Pancreas (tissue), 10 donors: ENCODE measurements around the gene COL5A1. TPM values are rescaled to one million over a fixed set of nuclear protein-coding genes. Genes with fewer than 3 reads are reported as not detected.
A peak's percentile ranks its signal among the peaks of the same experiment; 100 is the strongest.

Experiments
- ATAC-seq, 4 donors: fragments of 200-7000 bp; cut with Tn5 transposase; one replicate each; pipeline versions ENCODE4 v1.8.0 to v1.9.1; 2020; ENCODE audit warnings: mild to moderate bottlenecking in 4 of 4, moderate library complexity in 4 of 4
- DNase-seq, 6 donors: peaks; one replicate each; pipeline ENCODE4 v3.0.0-alpha.2; 2020
- FAIRE-seq: peaks from 2 replicates; lab custom pipeline; 2012; peaks lifted over from hg19 to GRCh38; lab: Jason Lieb, UNC
- H3K27ac ChIP-seq, 4 donors: fragments of 200-600 bp; sonication (generic); 1 replicate in 3 of 4; 2 replicates in 1 of 4; pipeline versions ENCODE4 v1.5.0 to v1.8.0; 2020
- H3K27me3 ChIP-seq, 4 donors: fragments of 200-600 bp; one replicate each; pipeline ENCODE4 v1.8.0; 2021
- H3K36me3 ChIP-seq, 3 donors: fragments of 200-600 bp; sonication (generic) in 1 of 3; one replicate each; pipeline versions ENCODE4 v1.5.0 to v1.8.0; 2020 to 2021
- H3K4me1 ChIP-seq, 3 donors: fragments of 200-600 bp; one replicate each; pipeline ENCODE4 v1.8.0; 2021
- H3K4me3 ChIP-seq, 4 donors: fragments of 200-600 bp; sonication (generic) in 2 of 4; one replicate each; pipeline versions ENCODE4 v1.5.0 to v1.8.0; 2020 to 2021
- H3K9me3 ChIP-seq, 4 donors: fragments of 200-600 bp; one replicate each; pipeline ENCODE4 v1.8.0; 2021
- WGBS, 2 donors: extraction: QIAGEN DNeasy Blood & Tissue Kit; methylation state at CpG; one replicate each; pipeline ENCODE4 v1.1.7; 2013; 5-methylcytosine and 5-hydroxymethylcytosine counted together
- intact Hi-C, 3 donors: fragments of 100-400 bp; cut with DNase I; formaldehyde crosslinking; loops; one replicate each; pipeline versions ENCODE4 v1.11.1 to v1.14.2; 2022
- polyA plus RNA-seq, 2 donors: library from polyadenylated mRNA; stranded (reverse); fragments of 200-250 nt; gene quantifications; one replicate each; pipeline ENCODE4 v1.2.3, GENCODE V29; 2013
- total RNA-seq, 6 donors: library from RNA; stranded (reverse); fragmentation: NEBNext Ultra II Directional in 4 of 6; extraction: Animal tissue kit (Norgen Biotek cat#: 25700) in 4 of 6; gene quantifications; one replicate each; pipeline versions ENCODE4 v1.2.1 to v1.2.4, GENCODE V29; 2021 to 2023
- TF ChIP-seq, protein P1 (sequence below), 4 donors: fragments of 200-600 bp; sonication (generic) in 3 of 4; IDR thresholded peaks; one replicate each; pipeline versions ENCODE4 v1.5.0 to v1.8.0; 2021; ENCODE audit warnings: antibody characterized with exemption in 4 of 4
- donor health status: healthy with polysubstance abuse.
- donor health status: DM: no; HTN: no; CAD: no; lungs with moderate emphysema.
- donor health status: DM: no; HTN: no; CAD: no.
- donor health status: control.
- donor health status: control.
- donor health status: Bipolar disorder and iron deficiency.
- donor health status: DM: yes; HTN: yes; CAD: no.
- donor health status: DM: no; HTN: no; CAD: no.
- donor health status: DM: no; HTN: no; CAD: no.
- donor health status: DM: yes; HTN: yes; CAD: no.

The COL5A1 gene
- total and polyA plus RNA-seq, 8 donors, result 1.2 to 62.8 (median 3.5) TPM

DNA sequence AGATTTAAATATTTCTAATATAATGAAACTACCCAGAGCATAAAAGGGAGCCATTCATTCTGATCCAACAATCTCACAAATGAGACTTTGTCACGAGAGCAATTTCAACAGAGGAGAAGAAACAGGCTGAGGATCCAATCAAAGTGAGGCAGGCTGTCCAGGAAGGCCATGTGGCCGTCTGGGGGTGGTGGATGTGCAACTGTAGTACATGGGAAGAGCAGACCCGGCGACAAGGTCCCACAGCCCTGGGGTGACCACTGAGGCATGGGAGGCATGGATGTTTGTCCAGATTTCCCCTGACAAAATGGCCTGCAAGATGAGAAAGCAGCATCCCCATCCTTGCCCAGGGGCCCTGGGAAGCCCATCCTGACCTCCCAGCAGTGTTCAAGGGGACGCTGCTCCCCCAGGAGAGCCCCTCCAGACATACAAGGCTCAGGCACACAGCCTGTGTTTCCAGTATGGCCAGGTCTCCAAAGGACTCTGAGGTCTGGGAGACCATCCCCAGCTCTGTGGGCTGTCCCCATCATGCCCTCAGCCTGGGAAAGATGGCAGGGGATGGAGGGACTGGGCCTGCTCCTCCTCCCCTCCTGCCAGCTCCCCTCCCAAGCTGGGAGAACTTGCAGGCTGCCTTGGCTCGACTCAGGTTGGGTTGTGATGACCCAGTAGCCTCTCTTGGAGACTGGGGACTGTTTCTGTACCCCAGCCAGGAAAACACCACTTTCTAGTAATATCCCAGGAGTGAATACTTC lies 211.5 kb downstream of the COL5A1 start:
- intact Hi-C loops, result no loop called here
- 34 to 61% methylated on average over 6 of the region's 6 CpGs for whole genome bisulfite sequencing, 2 donors
- TF ChIP-seq, protein P1, sequence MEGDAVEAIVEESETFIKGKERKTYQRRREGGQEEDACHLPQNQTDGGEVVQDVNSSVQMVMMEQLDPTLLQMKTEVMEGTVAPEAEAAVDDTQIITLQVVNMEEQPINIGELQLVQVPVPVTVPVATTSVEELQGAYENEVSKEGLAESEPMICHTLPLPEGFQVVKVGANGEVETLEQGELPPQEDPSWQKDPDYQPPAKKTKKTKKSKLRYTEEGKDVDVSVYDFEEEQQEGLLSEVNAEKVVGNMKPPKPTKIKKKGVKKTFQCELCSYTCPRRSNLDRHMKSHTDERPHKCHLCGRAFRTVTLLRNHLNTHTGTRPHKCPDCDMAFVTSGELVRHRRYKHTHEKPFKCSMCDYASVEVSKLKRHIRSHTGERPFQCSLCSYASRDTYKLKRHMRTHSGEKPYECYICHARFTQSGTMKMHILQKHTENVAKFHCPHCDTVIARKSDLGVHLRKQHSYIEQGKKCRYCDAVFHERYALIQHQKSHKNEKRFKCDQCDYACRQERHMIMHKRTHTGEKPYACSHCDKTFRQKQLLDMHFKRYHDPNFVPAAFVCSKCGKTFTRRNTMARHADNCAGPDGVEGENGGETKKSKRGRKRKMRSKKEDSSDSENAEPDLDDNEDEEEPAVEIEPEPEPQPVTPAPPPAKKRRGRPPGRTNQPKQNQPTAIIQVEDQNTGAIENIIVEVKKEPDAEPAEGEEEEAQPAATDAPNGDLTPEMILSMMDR (IDR thresholded peaks at IDR 0.05), result no peak
- Histone ChIP-seq H3K4me1 (no peaks in the 10 kb centered on the region), H3K27ac (no peak overlapping the region), H3K4me3 (no peak overlapping the region), H3K9me3 (no peaks in the 10 kb centered on the region), H3K27me3 (no peaks in the 10 kb centered on the region), H3K36me3 (no peaks in the 10 kb centered on the region)
- no peak for FAIRE-seq
- no peak for ATAC-seq
- DNase-seq, result no peak

DNA sequence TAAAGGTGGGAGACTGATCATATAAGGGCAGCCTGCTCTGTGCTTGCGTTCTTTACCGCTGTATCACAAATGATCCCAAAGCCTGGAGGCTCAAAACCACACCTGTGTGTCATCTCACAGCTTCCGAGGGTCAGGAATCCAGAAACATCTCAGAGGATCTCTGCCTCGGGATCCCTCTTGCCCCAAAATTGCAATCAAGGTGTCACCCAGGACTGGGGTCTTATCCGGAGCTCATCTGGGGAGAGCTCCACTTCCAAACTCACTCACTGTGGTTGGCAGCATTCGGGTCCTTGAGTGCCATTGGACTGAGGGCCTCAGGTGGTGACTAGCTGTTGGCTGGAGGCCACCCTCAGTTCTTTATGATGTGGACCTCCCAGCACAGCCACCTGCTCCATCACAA lies 212.3 kb downstream of the COL5A1 start:
- Histone ChIP-seq H3K4me1 (no peaks in the 10 kb centered on the region), H3K9me3 (no peaks in the 10 kb centered on the region), H3K4me3 (no peak overlapping the region), H3K27me3 (no peaks in the 10 kb centered on the region), H3K36me3 (no peaks in the 10 kb centered on the region), H3K27ac (no peak overlapping the region)
- intact Hi-C loops, result no loop called here
- WGBS, 2 donors, result 46 to 59% methylated on average over 6 of the region's 6 CpGs
- TF ChIP-seq, protein P1 (IDR thresholded peaks at IDR 0.05), result no peak
- no peak for FAIRE-seq
- no peak for ATAC-seq
- DNase-seq, result no peak

DNA sequence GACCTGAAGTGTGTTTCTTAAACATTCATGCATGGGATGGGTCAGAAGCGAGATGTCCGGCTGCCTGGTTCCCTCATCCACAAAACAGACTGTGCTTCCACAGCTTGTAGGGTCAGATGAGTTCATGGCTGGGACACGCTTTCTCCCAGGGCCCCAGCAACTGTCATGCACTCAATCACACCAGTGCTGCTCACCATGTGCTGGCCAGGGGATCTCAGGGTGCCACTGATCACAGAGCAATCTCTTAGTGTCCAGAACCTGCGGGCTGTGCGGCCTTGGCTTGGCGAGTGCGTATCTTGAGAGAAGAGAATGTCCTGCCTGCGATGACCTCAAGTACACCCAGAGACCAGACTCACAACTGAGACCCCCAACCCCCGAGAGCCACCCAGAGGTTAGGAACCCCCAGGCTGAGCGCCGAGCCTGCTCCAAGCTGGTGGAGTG lies 213.0 kb downstream of the COL5A1 start:
- TF ChIP-seq, protein P1 (IDR thresholded peaks at IDR 0.05), result no peak
- no peaks in the 10 kb centered on the region for H3K27me3 ChIP-seq
- DNase-seq (no peak), ATAC-seq (no peak), FAIRE-seq (no peak)
- H3K4me1 ChIP-seq, result no peaks in the 10 kb centered on the region
- H3K36me3 ChIP-seq, result no peaks in the 10 kb centered on the region
- WGBS, 2 donors, result 70 to 78% methylated on average over 11 of the region's 11 CpGs
- no peak overlapping the region for H3K27ac ChIP-seq
- H3K4me3 ChIP-seq, result no peak overlapping the region
- no peaks in the 10 kb centered on the region for H3K9me3 ChIP-seq
- intact Hi-C loops, result no loop called here

DNA sequence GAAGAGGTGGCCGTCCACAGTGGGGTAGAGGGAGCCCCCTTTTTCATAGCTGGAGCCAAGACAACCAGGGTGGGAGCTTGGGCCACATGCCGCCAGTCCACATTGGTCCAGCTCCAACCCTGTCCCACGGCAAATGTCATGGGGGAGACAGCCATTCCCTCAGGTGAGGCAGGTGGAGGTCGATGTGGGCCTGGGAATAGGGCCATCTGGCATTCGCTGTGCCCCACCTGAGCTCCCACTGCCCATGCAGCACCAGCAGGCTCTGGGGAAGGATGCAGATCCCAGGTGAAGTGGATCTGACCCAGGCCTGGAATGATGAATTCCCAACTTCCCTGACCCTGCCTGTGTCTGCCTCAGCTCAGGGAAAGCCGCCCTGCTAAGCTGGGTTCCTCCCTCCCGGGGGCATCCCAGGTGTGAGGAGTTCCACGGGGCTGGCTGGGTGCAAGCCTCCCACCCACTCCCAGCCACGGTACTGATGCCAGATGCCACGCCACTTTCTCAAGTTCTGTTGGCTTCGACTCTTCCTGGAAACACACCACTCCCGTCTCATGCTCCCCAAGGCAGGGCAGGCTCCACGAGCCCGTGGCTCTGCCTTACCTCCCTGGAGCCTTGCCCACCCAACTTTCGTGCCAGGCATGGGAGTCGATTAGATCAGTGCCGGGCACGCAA lies 213.8 kb downstream of the COL5A1 start:
- TF ChIP-seq, protein P1 (IDR thresholded peaks at IDR 0.05), result no peak
- Histone ChIP-seq H3K9me3 (no peaks in the 10 kb centered on the region), H3K4me1 (no peaks in the 10 kb centered on the region), H3K27ac (no peak overlapping the region), H3K36me3 (no peaks in the 10 kb centered on the region), H3K4me3 (no peak overlapping the region), H3K27me3 (no peaks in the 10 kb centered on the region)
- FAIRE-seq (no peak), ATAC-seq (no peak), DNase-seq (peak in 1 of 6 donors; percentile 43)
- intact Hi-C loops, result no loop called here
- 46 to 56% methylated on average over 18 of the region's 18 CpGs for WGBS, 2 donors
